HG02759 (cell line): ENCODE results near the gene KCNQ1.

Source experiments
- ATAC-seq: cut with Tn5 transposase; IDR thresholded peaks from one replicate; pipeline ENCODE4 v1.9.1; 2021; ENCODE audit warnings: mild to moderate bottlenecking, moderate library complexity; ENCODE audit not compliant: unreplicated experiment

Gene KCNQ1

DNA sequence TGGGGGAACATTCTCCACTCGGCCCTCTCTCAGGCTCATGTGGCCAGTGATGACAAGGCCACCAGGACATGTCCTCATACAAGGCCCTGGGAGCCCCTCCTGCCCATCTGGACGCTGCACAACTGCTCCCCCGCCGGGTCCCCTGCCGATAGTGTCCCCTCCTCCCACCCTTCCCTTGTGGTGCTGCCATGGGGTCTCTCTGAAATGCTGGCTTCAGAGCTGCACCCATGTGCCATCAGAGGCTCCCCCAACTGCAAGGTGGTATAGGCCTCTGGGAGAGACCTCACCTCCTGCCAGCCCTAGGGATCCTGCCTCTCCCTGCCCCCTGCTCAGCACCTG is 142.0 kb downstream of the KCNQ1 start:
- ATAC-seq, result no peak

DNA sequence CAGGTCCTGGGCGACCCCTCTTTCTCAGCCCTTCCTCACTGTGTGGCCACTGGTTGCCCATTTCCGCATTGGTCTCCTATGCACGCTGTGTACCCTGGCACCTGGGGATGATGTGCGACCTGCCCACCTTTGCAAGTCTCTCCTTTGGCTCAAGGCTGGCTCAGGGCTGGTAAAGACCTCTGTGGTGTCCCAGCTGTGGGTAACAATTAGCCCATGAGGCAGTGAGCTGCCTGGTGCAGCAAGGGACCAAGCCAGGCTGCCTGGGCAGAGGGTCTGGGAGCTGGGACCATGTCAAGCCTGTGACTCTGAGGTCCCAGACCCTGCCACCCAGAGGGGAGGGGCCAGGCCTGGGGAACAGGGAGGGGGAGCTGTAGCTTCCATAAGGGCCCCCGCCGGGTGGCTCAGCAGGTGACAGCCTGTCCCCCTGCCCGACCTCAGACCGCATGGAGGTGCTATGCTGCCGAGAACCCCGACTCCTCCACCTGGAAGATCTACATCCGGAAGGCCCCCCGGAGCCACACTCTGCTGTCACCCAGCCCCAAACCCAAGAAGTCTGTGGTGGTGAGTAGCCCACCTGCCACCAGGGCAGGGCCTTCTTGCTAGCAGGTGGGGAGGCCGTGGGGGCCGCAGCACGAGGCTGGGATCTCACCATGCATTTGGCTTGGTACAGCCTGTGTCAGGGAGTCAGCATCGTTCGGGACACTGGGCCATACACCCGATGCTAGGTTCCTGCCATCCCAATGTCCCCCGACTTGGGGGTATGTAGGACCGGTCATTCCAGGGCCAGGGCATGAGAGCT is 142.5 kb downstream of the KCNQ1 start:
- no peak for ATAC-seq

DNA sequence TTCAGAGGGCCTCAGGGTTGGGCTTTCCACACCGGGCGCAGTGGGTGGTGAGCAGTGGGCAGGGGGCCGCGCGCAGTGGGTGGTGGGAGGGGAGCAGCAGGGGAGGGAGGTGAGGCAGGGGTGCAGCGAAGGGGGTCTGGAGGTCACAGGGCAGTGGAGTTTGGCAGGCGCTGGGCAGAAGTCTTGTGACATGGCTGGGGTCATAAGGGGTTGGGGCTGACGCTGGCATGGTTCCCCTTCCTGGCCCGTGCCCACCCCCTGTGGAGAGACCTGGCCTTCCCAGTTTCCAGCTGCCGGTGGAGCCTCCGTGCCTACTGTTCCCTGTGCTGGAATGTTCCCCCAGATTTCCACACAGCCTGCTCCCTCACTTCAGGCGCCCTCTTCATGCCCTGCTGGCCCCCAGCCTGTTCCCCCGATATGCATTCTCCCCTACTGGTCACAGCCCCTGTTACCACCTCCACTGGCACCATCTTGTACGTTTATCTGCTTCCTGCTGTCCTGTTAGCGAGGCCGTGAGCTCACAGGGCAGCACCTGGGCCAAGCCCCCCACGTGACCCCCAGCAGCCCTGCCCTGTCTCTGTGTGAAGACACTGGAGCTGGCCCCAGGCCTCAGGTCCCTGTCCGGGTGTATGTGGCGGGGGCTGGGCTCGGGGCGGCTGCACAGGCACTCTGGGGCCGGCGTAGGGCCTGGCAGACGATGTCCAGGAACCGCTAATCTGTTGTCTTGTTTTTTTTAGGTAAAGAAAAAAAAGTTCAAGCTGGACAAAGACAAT is 143.4 kb downstream of the KCNQ1 start:
- ATAC-seq, result no peak

DNA sequence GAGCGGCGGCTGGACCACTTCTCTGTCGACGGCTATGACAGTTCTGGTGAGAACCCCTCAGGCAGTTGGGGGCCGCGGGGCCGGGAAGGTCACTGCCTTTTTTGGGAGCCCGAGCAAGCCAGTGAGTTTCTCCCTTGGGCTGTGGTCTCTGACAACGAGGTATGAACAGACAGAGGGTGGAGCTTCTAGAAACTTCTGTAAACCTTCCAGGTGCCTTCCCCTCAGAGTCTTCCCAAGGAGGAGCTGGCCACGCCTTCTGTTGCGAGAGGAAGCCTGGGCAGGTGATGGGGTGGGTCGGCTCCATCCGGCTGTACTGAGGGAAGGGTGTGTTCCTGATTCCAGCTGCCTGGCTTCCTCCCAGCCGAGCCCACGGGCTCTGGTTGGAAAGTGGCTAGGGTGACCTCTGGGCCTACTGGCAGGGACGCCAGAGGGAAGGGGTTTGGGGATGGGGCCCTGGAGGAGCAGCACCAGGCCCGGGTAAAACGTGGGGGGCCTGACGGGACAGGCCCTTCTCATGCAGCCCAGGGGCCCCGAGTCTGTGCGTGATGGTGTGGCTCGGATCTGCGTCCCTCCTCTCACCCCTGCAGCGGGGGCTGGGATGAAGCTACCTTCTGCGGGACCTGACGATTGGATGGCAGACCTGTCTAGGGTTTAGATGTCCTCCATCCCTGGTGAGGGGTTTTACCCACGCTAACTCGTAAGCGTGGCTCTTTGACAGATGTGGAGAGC is 144.2 kb downstream of the KCNQ1 start:
- no peak for ATAC-seq

DNA sequence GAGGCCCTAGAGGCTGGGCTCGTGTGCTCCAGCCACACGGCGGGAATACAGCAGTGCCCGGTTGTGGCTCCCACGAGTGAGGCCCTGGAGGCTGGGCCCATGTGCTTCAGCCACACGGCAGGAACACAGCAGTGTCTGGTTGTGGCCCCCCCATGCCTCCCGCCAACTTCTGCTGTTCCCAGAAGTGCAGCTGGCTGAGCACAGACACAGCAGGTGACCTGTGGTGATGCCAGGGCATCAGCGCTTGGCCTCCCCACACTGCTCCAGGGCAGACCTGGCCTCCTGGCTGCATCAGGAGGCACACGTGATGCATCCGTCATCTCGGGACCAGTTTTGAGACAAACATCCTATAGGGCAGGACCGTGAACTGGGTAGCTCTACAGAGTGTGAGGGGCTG is 144.7 kb downstream of the KCNQ1 start:
- ATAC-seq, result no peak

DNA sequence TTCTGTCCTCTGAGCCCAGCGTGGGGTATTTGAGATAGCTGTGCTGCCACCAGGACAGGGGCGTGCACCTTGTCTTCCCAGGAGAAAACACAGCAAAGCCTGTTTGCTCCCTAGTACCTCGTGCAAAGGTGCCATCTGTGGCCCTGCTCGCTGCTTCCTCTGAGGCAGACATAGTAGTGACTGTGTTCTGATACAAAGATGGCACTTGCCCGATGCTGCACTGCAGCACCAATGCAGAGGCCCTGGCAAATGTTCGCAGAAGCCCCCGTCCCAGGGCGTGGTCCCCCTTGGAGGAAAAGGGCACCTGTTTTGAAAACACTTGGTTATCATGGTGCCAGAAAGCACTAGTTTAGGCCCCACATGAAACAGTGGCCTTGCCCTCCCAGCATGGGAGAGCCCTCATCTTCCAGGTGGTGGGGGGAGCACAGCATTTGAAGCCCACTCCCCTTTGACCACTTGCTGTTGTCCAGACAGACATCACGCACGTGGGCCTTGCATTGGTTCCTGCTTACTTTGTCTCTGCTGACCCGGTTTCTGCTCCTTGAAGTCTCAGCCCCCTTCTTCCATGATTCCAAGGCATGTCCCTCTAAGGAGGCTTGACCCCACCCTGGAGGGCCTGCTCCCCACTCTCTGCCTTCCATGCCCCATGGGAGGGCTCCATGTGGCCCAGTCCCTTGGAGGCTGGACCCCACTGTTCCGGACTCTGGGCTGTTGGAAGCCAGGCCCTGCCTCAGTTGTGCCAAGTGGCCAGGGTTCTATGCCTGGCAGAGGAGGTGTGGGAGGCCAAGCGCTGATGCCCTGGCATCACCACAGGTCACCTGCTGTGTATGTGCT is 145.5 kb downstream of the KCNQ1 start:
- ATAC-seq, result no peak

DNA sequence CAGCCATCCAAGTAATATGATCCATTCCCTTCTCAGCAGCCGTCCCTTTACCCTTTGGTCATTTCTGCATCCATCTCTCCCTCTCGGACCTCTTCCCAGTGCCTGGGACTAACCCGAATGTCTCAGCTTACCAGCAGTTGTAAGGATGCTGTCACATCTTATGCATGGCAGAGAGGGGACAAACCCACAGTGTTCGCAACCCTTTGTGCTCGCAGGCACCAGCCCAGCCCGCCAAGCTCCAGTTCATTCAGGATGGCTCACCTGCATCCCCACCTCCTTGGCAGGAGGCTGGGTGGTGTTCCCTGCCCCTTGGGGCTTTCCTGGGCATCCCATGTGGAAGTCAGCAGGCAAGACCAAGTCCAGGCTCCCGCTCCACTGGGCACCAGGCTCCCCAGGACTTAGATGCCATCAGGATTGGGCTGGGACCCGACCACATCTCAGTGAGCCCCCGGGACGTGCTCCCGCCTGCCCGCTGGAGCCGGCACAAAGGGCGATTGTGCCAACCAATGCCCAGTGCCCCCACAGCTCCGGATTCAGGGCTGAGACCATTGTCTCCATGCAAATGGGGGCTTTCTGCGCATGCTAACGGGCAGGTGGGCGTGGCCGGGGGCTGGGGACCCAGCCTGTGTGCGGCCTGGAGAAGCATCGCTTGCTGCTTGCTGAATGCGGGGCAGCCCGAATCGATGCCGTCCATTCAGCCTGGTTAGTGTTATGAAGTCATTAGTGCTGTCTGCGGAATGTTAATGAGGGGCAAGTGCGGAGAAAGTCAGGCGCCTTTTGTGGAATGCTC is 146.4 kb downstream of the KCNQ1 start:
- ATAC-seq, result no peak

DNA sequence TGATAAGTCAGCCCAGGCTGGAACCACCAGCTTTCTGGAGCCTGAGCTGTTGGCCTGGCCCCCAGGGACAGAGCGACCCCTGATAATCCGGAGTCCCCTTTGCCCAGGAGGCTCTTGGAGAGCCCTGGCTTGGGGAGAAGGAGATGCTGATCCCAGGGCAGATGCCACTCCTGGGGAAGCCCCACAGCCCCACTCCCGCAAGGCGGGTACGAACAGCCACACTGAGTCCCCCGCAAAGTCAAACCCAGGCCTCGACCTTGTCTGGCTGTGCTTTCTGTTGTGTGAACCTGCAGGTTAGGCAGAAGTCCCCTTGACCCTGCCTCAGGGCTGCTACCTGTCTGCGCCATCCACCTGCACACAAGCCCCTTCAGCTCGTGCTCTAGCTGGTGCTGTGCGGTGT is 147.0 kb downstream of the KCNQ1 start:
- no peak for ATAC-seq

DNA sequence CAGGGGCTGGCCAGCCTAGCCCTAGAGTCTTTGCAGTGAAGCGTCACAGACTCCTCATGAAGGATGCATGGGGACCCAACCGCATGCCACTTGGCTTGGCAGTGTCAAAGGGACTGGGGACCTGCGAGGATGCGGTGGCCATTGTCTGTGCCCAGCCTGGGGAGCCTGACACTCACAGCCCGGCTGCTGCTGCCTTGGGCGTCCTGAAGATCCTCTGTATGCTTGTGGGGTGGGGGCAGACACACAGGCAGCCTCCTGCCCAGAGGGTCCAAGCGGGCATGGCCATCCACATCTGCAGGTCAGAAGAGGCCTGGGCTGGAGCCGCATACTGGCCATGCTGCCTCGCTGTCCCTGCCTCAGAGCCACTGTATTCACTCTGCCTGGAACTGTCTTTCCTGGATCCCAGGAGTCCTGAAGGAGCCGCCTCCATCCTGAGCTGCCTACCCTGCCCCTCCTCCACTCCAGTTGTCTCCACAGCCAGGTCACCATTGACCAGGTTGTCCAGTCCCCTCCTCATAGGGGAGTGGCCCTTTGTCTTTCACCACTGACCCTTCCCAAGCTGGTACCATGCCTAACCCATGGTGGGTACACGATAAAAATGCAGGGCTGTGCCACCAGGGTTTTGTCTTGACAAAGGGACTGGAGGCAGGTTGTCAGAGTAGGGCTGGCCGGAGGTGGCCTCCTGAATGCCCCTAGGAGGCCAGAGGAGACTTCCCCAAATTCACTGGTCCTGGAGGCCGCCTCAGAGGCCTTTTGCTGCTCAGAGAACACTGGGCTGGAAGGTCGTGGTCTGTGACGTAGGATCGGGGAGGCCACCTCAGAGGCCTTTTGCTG is 148.0 kb downstream of the KCNQ1 start:
- no peak for ATAC-seq

DNA sequence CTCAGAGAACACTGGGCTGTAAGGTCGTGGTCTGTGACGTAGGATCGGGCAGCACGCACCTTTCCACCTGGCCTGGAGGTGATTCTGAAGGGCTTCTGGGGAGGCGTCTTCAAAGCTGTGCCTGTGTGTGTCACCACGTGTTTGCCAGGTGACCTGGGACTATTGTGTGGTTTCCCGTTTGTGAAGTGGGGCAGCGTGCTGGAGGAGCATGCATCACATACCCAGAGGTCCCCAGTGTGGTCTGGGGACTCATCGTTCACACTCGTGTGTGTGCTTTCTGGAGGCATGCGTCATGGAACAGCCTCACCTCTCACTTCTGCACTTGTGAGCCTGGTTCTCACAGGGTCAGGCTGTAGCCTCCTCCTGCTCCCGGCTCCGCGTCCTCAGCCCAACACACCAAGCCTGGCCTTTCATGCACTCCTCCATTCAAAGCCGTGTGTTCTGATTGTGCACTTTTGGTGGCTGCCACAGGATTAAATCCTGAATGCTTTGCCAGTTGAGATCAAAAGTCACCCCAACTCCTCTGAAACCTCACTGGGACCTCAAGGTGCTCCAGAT is 148.7 kb downstream of the KCNQ1 start:
- no peak for ATAC-seq

DNA sequence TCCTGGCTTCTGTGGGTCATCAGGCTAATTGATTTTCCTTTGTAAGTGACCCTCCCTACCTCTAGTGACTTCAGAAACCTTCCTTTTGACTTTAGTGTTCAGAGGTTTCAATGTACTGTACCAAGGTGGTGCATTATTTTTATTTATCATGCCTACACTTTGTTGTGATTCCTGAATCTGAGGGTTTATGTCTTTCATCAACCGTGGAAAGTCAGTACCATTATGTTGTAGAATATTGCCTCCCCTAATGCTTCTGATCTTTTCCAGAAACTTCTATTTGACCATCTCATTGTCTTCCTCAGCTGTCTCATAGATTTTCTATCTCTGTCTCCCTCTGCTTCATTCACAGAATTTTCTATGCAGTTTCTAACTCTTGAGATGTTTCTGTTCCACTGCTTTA is 149.5 kb downstream of the KCNQ1 start:
- ATAC-seq, result no peak

DNA sequence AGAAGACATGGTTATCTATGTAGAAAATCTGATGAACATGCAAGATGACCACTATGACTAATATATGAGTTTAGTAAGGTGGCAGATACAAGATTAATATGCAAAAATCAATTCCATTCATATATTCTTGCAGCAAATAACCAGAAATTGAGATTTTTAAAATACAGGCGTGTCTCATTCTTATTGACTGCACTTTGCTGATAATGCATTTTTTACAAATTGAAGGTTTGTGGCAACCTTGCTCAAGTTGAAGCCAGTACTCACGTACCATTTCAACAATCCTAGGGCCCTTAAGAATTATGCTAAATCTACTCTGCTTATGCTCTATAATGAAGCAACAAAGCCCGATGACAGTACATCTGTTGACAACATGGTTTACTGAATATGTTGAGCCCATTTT is 150.4 kb downstream of the KCNQ1 start:
- ATAC-seq, result no peak

DNA sequence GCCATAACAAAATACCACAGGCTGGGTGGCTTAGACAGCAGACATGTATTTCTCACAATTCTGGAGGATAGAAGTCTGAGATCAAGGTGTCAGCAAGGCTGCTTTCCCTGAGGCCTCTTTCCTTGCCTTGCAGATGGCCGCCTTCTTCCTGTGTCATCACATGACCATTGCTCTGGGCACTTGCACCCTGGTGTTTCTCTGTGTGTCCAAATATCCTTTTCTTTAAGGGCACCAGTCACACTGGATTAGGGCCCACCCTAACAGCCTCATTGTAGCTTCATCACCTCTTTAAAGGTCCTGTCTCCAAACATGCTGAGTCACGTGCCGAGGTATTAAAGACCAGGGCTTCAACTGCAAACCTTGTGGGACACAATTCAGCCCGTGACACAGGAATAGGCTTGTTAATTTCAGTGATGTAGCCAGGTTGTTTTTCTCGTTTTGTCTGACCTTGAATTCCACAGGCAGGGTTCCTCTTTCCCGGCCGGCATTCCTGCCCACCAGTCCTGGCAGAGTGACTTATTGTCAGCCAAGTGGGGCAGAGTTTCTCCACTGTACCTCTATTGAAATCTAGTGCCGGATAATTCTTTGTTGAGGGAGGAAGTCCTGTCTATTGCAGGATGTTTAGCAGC is 154.9 kb downstream of the KCNQ1 start:
- no peak for ATAC-seq

DNA sequence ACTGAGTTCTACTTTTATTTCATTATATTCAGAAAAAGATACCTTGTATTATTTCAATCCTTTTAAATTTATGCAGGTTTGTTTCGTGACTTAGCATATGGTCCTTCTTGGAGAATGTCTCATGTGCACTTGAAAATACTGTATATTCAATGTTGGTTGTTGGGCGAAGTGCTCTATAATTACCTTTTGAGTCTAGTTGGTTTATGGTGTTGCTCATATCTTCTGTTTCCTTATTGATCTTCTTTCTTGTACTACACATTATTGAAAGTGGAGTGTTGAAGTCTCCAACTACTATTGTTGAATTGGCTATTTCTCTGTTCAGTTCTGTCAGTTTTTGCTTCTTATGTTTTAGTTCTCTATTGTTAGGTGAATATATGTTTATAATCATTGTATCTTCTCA is 164.5 kb downstream of the KCNQ1 start:
- no peak for ATAC-seq

DNA sequence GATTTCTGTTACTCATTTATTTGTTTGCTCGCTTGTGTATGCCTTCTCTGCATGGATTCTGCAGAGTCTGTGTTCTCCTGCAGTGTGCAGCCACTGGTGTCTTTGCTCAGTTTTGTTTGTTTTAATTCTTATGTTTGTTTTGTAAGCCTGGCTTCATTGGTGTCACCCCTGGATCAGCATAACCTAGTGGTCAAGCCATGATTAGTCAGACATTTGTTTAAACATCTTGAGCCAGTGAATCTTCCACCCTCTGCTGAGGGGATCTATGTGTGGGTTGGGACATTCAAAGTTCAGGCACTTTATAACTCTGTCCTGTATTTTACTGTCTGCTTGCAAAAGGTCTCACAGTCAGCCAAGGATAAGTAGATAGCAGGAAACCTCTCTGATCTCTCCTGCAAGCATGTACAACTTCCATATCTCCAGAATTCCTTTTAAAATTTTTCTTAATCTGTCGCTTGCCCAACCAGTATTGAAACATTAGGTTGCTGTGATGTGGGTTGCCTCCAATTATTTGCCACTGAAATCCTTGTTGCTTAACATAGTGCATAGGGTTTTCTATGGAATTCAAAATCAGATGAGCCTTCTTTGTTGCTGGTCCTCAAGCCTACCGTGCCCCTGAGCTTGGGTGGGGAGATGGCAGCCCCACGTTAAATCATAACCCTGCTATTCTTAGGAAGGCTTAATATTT is 168.2 kb downstream of the KCNQ1 start:
- no peak for ATAC-seq

DNA sequence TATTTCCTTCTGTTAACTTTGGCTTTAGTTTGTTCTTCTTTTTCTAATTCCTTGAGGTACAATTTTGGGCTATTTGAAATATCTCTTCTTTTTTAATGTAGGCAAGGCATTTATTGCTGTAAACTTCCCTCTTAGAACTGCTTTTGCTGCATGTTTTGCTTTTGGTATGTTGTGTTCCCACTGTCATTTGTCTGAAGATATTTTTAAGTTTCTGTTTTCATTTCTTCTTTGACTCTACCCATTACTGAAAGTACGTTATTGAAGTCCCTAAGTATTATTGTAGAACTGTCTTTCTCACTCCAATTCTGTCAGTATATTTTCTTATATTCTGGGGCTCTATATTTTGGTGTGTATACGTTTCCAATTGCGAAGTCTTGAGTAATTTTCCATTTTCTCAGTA is 177.1 kb downstream of the KCNQ1 start:
- ATAC-seq, result no peak

DNA sequence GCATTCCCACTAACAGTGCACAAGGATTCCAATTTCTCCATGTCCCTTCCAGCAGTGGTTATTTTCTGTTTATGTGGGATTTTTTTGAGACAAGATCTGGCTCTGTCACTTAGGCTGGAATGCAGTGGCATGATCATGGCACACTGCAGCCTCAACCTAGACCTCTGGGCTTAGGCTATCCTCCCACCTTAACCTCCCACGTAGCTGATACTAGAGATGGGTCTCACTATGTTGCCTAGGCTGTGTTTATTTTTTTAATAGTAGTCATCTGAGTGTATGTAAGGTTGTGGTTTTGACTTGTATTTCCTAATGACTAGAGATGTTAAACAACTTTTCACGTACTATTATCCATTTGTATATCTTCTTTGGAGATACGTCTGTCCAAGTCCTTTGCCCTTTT is 180.4 kb downstream of the KCNQ1 start:
- ATAC-seq, result no peak

DNA sequence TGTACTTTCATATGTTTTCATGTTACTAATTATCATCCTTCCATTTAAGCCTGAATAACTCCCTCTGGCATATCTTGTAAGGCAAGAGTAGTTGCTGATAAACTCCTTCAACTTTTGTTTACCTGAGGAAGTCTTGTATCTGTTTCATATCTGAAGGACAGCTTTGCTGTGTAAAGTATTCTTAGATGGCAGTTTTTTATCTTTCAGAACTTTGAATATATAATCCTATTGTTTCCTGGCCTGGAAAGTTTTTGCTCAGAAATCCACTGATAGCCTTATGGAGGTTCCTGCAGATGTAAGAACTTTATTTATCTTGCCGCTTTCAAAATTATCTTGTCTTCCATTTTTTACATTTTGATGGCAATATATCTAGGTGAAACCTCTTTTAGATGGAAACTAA is 185.9 kb downstream of the KCNQ1 start:
- ATAC-seq, result no peak
